ENCODE measurements around the gene TBC1D32. TPM values are rescaled to one million over a fixed set of nuclear protein-coding genes. Genes with fewer than 3 reads are reported as not detected.
A peak's percentile ranks its signal among the peaks of the same experiment; 100 is the strongest.
"Not testable (repeated sequence)": the region's sequence is repeated elsewhere in the genome, so short reads cannot be mapped to it uniquely, and the experiment has no call there.

The TBC1D32 gene
- total RNA-seq, 4 donors from 2014 or later: 16.5 to 29.2 (median 27.0) TPM

- no peak for TF ChIP-seq POLR2A (IDR thresholded peaks at IDR 0.05)
- TF ChIP-seq CTCF (IDR thresholded peaks at IDR 0.05): no peak
- Histone ChIP-seq H3K4me1 (no peaks in the 10 kb centered on the region), H3K4me3 (no peak overlapping the region)
Observed at GRCh38 chr6:121302882-121303281, 31.4 kb downstream of the TBC1D32 start.

GRCh38 chr6:121301156-121301555 lies 33.1 kb downstream of the TBC1D32 start:
- H3K36me3 ChIP-seq, H3K9me3 ChIP-seq, H3K27ac ChIP-seq, H3K4me1 ChIP-seq, H3K4me3 ChIP-seq, H3K27me3 ChIP-seq, DNase-seq: not testable (repeated sequence)

More at GRCh38 chr6:121302882-121303281, 31.4 kb downstream of the TBC1D32 start:
- no peak for DNase-seq
- Histone ChIP-seq H3K36me3 (no peaks in the 10 kb centered on the region), H3K27ac (no peak overlapping the region), H3K9me3 (no peaks in the 10 kb centered on the region), H3K27me3 (no peaks in the 10 kb centered on the region)

- no peak for DNase-seq
- no peaks in the 10 kb centered on the region for H3K9me3 ChIP-seq
- no peaks in the 10 kb centered on the region for H3K36me3 ChIP-seq
- TF ChIP-seq POLR2A (IDR thresholded peaks at IDR 0.05) (no peak), CTCF (IDR thresholded peaks at IDR 0.05) (no peak)
- H3K4me1 ChIP-seq: no peaks in the 10 kb centered on the region
- H3K27me3 ChIP-seq: no peaks in the 10 kb centered on the region
- no peak overlapping the region for H3K4me3 ChIP-seq
- H3K27ac ChIP-seq: no peak overlapping the region
Observed at GRCh38 chr6:121297694-121298093, 36.6 kb downstream of the TBC1D32 start.

GRCh38 chr6:121285041-121285440 lies 49.2 kb downstream of the TBC1D32 start:
- peak in 1 of 3 donors; percentile 45 for DNase-seq
- no peaks in the 10 kb centered on the region for H3K9me3 ChIP-seq
- TF ChIP-seq POLR2A (IDR thresholded peaks at IDR 0.05) (no peak), CTCF (IDR thresholded peaks at IDR 0.05) (no peak)
- H3K27me3 ChIP-seq: no peaks in the 10 kb centered on the region
- H3K4me3 ChIP-seq: no peak overlapping the region
- no peaks in the 10 kb centered on the region for H3K4me1 ChIP-seq
- no peak overlapping the region for H3K27ac ChIP-seq
- H3K36me3 ChIP-seq: peaks cover 0 to 10% (median 0%) of the 10 kb centered on the region in 3 donors

GRCh38 chr6:121274666-121275295 lies 59.5 kb downstream of the TBC1D32 start:
- no peak for DNase-seq
- Histone ChIP-seq H3K4me1 (no peaks in the 10 kb centered on the region), H3K9me3 (no peaks in the 10 kb centered on the region), H3K27me3 (no peaks in the 10 kb centered on the region), H3K36me3 (no peaks in the 10 kb centered on the region), H3K4me3 (no peak overlapping the region), H3K27ac (no peak overlapping the region)
- TF ChIP-seq POLR2A (IDR thresholded peaks at IDR 0.05) (no peak), CTCF (IDR thresholded peaks at IDR 0.05) (no peak)

- no peaks in the 10 kb centered on the region for H3K4me1 ChIP-seq
- no peaks in the 10 kb centered on the region for H3K36me3 ChIP-seq
- no peaks in the 10 kb centered on the region for H3K27me3 ChIP-seq
- H3K4me3 ChIP-seq: no peak overlapping the region
- TF ChIP-seq POLR2A (IDR thresholded peaks at IDR 0.05): no peak
- no peak for TF ChIP-seq CTCF (IDR thresholded peaks at IDR 0.05)
- H3K27ac ChIP-seq: no peak overlapping the region
- H3K9me3 ChIP-seq: peaks cover 0 to 9% (median 2%) of the 10 kb centered on the region in 4 donors
- no peak for DNase-seq
Observed at GRCh38 chr6:121263742-121264141, 70.5 kb downstream of the TBC1D32 start.
